IMR-90 (cell line): ENCODE results near the gene TENM3.

ENCODE experiments used
- BHLHE40 ChIP-seq: fragments of 150-350 bp; IDR thresholded peaks from 2 replicates; pipeline ENCODE4 v1.6.1; 2016; ENCODE audit warnings: mild to moderate bottlenecking, low read depth, low read length
- CEBPB ChIP-seq: IDR thresholded peaks from 2 replicates; pipeline ENCODE4 v1.6.1; 2012; ENCODE audit warnings: low read depth, low read length, improper control_type of control experiment
- FOS ChIP-seq: fragments of 150-350 bp; IDR thresholded peaks from 2 replicates; pipeline ENCODE4 v1.6.1; 2016; ENCODE audit warnings: low read depth, low read length
- MAFK ChIP-seq: IDR thresholded peaks from 2 replicates; pipeline ENCODE4 v1.6.1; 2012; ENCODE audit warnings: low read depth, low read length, improper control_type of control experiment
- MAZ ChIP-seq: IDR thresholded peaks from 2 replicates; pipeline ENCODE4 v1.6.1; 2012; ENCODE audit warnings: low read depth, mild to moderate bottlenecking, low read length, improper control_type of control experiment, moderate library complexity, borderline replicate concordance
- MXI1 ChIP-seq: IDR thresholded peaks from 2 replicates; pipeline ENCODE4 v1.6.1; 2012; ENCODE audit warnings: low read depth, mild to moderate bottlenecking, low read length, moderate library complexity, borderline replicate concordance
- POLR2A ChIP-seq: IDR thresholded peaks from 2 replicates; pipeline ENCODE4 v1.6.1; 2012; ENCODE audit warnings: mild to moderate bottlenecking, low read depth, low read length
- RCOR1 ChIP-seq: IDR thresholded peaks from 2 replicates; pipeline ENCODE4 v1.6.1; 2012; ENCODE audit warnings: mild to moderate bottlenecking, low read length, improper control_type of control experiment; ENCODE audit not compliant: insufficient replicate concordance
- RFX5 ChIP-seq: IDR thresholded peaks from 2 replicates; pipeline ENCODE4 v1.8.0; 2012; ENCODE audit warnings: low read depth, mild to moderate bottlenecking, low read length, moderate library complexity
- SMC3 ChIP-seq: fragments of 150-350 bp; IDR thresholded peaks from 2 replicates; pipeline ENCODE4 v1.6.1; 2016; ENCODE audit warnings: low read depth, mild to moderate bottlenecking, antibody characterized with exemption, low read length, moderate library complexity
- TF ChIP-seq, protein P1 (sequence below): conservative IDR thresholded peaks from 2 replicates; pipeline ENCODE4 v1.5.1; 2012; ENCODE audit warnings: mild to moderate bottlenecking, low read depth, low read length, improper control_type of control experiment
- TF ChIP-seq, protein P2 (sequence below): fragments of 150-350 bp; IDR thresholded peaks from 2 replicates; pipeline ENCODE4 v1.6.1; 2016; ENCODE audit warnings: low read depth, mild to moderate bottlenecking, low read length, moderate library complexity, borderline replicate concordance
- TF ChIP-seq, protein P3 (sequence below): fragments of 150-350 bp; IDR thresholded peaks from 2 replicates; pipeline ENCODE4 v1.6.1; 2017; ENCODE audit warnings: mild to moderate bottlenecking, antibody characterized with exemption, low read length, low read depth

DNA sequence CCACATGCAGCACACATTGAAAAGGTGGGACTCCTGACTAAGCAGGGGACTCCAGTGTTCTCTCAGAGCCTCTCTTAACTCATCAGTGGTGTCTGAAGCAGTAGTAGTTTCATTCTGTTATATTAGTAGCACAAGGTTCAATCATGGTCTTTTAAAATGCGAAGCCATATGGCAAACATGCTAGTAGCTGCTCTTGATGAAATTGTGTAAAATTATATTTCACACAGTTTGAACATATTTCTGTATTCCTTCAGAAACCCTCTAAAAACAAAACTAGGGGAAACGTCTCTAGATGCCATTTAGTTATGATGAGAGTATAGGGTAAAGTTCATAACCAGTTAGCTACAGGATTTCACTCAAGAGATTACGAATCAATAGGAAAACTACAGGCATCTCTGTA is 497.1 kb downstream of the TENM3 start:
- TF ChIP-seq, protein P1, sequence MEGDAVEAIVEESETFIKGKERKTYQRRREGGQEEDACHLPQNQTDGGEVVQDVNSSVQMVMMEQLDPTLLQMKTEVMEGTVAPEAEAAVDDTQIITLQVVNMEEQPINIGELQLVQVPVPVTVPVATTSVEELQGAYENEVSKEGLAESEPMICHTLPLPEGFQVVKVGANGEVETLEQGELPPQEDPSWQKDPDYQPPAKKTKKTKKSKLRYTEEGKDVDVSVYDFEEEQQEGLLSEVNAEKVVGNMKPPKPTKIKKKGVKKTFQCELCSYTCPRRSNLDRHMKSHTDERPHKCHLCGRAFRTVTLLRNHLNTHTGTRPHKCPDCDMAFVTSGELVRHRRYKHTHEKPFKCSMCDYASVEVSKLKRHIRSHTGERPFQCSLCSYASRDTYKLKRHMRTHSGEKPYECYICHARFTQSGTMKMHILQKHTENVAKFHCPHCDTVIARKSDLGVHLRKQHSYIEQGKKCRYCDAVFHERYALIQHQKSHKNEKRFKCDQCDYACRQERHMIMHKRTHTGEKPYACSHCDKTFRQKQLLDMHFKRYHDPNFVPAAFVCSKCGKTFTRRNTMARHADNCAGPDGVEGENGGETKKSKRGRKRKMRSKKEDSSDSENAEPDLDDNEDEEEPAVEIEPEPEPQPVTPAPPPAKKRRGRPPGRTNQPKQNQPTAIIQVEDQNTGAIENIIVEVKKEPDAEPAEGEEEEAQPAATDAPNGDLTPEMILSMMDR = no peak
- TF ChIP-seq, protein P2, sequence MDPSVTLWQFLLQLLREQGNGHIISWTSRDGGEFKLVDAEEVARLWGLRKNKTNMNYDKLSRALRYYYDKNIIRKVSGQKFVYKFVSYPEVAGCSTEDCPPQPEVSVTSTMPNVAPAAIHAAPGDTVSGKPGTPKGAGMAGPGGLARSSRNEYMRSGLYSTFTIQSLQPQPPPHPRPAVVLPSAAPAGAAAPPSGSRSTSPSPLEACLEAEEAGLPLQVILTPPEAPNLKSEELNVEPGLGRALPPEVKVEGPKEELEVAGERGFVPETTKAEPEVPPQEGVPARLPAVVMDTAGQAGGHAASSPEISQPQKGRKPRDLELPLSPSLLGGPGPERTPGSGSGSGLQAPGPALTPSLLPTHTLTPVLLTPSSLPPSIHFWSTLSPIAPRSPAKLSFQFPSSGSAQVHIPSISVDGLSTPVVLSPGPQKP = no peak
- no peak for TF ChIP-seq SMC3
- no peak for TF ChIP-seq CEBPB
- no peak for TF ChIP-seq POLR2A
- no peak for TF ChIP-seq RCOR1
- no peak for TF ChIP-seq FOS
- no peak for TF ChIP-seq RFX5
- TF ChIP-seq, protein P3, sequence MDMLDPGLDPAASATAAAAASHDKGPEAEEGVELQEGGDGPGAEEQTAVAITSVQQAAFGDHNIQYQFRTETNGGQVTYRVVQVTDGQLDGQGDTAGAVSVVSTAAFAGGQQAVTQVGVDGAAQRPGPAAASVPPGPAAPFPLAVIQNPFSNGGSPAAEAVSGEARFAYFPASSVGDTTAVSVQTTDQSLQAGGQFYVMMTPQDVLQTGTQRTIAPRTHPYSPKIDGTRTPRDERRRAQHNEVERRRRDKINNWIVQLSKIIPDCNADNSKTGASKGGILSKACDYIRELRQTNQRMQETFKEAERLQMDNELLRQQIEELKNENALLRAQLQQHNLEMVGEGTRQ = no peak
- no peak for TF ChIP-seq MAZ
- TF ChIP-seq BHLHE40 = no peak
- no peak for TF ChIP-seq MAFK
- TF ChIP-seq MXI1 = no peak
